Measurements from ENCODE around the gene SLCO3A1.

Gene SLCO3A1

GRCh38 chr15:91862891-91863504, 9.5 kb downstream of the SLCO3A1 start:
- no peak for DNase-seq

- no peak for DNase-seq
These were observed 10.2 kb downstream of the SLCO3A1 start for GRCh38 chr15:91863621-91864255.

- DNase-seq, result peak; percentile 36 to 38
These were observed 11.2 kb downstream of the SLCO3A1 start for GRCh38 chr15:91864664-91865063.

GRCh38 chr15:91865486-91865885, 12.0 kb downstream of the SLCO3A1 start:
- no peak for DNase-seq

GRCh38 chr15:91865950-91866349, 12.4 kb downstream of the SLCO3A1 start:
- DNase-seq, result no peak

GRCh38 chr15:91866371-91866905, 12.9 kb downstream of the SLCO3A1 start:
- DNase-seq, result peak in 1 of 2 donors; percentile 64

GRCh38 chr15:91866971-91867372, 13.5 kb downstream of the SLCO3A1 start:
- DNase-seq, result no peak

- DNase-seq, result no peak
These were observed 14.1 kb downstream of the SLCO3A1 start for GRCh38 chr15:91867581-91868026.

GRCh38 chr15:91870876-91871537, 17.5 kb downstream of the SLCO3A1 start:
- DNase-seq, result no peak

- DNase-seq, result no peak
These were observed 18.3 kb downstream of the SLCO3A1 start for GRCh38 chr15:91871837-91872236.

- no peak for DNase-seq
These were observed 19.0 kb downstream of the SLCO3A1 start for GRCh38 chr15:91872356-91873137.

- DNase-seq, result no peak
These were observed 19.6 kb downstream of the SLCO3A1 start for GRCh38 chr15:91873138-91873536.

- no peak for DNase-seq
These were observed 20.7 kb downstream of the SLCO3A1 start for GRCh38 chr15:91874171-91874570.

GRCh38 chr15:91874992-91875660, 21.6 kb downstream of the SLCO3A1 start:
- no peak for DNase-seq

- DNase-seq, result no peak
These were observed 22.7 kb downstream of the SLCO3A1 start for GRCh38 chr15:91876187-91876586.

GRCh38 chr15:91878319-91878870, 24.9 kb downstream of the SLCO3A1 start:
- DNase-seq, result no peak

- DNase-seq, result no peak
These were observed 25.6 kb downstream of the SLCO3A1 start for GRCh38 chr15:91879158-91879557.

GRCh38 chr15:91880373-91880772, 26.9 kb downstream of the SLCO3A1 start:
- DNase-seq, result no peak

GRCh38 chr15:91881569-91882297, 28.2 kb downstream of the SLCO3A1 start:
- no peak for DNase-seq

GRCh38 chr15:91882858-91883586, 29.5 kb downstream of the SLCO3A1 start:
- no peak for DNase-seq

GRCh38 chr15:91884606-91885005, 31.1 kb downstream of the SLCO3A1 start:
- DNase-seq, result no peak

All from CD4-positive, alpha-beta T cell treated with Interleukin-4 for 1 hour (primary cell).